Activated T-cell treated with anti-CD3 and anti-CD28 coated beads for 48 hours (primary cell): ENCODE data around the gene ITIH3.
"Not testable (repeated sequence)": the region's sequence is repeated elsewhere in the genome, so short reads cannot be mapped to it uniquely, and the experiment has no call there.

Experiments used
- DNase-seq: peaks from one replicate; pipeline ENCODE4 v3.0.0-alpha.2; 2020; ENCODE audit warnings: low read depth

ITIH3 gene

DNA sequence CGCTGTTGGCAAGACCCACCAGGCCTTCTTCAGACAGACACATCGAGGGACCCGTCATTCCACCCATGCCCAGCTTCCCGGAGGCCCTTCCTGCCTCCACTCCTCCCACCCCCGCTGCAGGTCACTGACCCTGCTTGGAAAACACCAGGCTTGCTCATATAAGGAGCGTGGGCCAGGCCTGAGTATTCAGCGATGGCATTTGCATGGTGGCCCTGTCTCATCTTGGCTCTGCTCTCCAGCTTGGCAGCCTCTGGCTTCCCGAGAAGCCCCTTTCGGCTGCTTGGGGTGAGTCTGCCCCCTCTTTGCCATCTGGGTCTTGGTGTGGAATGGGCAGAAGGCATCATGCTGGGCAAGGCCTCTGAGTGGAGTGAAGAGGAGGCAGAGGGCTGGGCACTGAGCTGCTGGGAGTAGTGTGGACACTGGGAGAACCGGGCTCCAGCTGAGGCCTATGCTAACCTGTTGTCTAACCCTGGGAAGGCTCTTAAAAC lies at the start of gene ITIH3:
TSS of gene ITIH3 (plus strand) at position 185 of the 488 bp plus-strand sequence. CDS start at position 193, 8 bp downstream.
- no peak for DNase-seq

- no peak for DNase-seq
These were observed 42.4 kb upstream of the ITIH3 start for GRCh38 chr3:52752045-52752660.

DNA sequence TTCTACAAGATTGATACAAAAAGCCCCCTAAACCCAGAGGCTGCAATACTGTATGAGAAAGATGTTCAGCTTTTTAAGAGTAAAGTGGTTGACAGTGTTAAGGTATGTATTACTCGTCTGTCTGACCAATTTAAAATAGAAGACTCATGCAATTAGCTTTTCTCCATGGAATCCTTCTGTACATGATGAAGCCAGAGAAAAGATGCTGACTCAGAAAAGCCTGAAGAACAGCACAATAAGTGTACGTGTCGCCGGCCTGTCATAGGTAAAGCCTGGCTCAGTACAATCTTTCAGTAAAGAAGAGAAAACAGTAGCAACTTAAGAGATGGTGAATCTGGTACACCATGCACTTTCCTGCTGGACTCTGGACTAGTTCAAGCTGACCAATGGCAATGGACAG lies 40.2 kb upstream of the ITIH3 start:
- DNase-seq: no peak

DNA sequence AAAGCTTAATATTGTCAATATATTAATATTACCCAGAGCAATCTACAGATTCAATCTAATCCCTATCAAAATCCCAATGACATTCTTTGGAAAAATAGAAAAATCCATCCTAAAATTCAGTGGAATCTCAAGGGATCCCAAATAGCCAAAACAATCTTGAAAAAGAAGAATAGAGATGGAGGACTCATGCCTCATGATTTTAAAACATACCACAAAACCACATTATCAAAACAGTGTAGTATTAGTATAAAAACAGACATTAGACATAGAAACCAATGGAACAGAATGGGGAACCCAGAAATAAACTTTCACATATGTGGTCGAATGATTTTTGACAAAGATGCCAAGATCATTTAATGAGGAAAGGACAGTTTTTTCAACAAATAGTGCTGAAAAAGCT lies 38.5 kb upstream of the ITIH3 start:
- no peak for DNase-seq

DNA sequence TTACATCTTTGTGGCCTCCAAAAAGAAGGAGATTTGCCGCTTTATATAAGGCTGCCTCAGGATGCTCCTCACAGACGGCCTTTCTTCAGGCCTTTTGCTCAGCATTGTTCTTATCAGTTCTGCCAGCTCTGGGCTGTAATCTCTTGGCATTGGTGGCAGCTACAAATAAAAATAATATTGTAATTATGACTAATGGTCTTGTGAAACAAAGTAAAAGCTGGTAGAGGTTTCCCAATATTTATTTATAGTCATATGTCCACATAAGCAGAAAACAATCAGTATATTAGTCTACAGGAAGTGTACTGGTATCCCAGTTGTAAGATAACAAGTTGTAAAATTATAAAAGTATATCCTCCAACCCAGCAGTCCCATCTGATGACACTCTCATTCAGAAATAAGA lies 31.1 kb upstream of the ITIH3 start:
- no peak for DNase-seq

DNA sequence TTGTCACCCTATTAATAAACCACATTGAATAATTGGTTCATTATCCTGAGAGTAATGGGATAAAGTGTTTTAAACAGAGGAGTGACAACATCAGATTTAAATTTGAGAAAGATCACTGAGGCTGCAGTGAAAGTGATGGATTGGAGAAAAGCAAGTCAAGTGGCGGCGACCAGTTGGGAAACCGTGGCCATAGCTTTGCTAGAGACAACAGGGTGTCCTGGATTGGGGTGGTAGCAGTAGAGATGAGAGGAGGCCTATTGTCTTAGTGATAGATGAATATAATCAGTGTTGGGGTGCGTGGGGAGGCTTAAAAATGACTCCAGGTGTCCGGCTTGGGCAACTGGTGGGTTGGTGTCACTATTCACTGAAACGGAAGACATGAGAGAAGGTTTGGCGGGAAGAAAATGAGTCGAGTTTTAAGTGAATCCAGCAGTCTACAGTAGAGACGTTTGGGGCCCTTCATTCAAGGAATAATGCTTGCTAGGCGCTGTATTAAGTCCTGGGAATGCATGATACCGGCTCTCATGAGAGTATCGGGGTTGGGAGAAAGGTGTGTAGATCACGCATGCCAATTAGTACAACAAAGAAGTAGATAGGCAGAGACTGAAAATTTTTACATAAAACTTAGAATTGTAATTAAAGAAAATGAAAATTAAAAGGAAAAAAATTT lies 24.7 kb upstream of the ITIH3 start:
- no peak for DNase-seq

DNA sequence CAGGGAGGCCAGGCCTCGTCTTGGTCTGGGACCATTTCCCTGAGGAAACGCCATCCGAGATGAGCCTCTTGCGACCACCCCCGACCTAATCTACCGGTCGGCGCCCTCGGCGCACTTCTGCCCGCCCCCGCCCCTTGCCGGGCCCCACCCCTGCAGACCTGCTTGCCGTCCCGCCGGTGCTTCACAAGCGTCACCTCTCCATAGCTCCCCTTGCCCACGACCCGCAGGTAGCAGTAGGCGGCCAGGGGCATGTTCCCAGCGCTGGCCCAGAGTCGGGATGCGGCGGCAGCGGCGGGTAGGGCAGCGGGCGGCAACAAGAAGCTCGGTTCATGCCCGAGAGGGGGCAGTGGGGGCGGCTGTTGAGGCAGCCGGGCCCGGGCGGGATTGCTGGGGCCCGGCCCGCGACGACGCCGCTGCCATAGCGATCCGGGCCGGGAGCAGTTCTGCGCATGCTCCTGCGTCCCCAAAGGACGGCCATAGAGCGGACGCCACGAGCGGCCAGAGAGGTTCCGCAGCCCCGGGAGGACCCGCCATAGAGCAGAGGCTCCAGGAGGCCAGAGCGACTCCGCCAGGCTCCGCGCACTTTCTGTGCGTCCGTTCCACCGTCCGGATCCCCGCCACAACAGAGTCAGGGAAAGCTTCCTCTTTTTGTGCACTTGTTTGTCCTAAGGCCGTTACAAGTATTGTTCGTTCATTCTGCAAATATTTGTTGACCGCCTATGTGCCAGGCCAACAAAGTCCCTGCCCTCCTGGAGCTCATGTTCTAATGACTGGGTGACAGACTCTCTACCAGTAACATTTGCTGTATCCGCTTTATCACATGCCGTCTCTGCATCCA lies 23.9 kb upstream of the ITIH3 start, which contains the start of gene NEK4:
TSS of gene NEK4 (minus strand) at position 445 of the 838 bp plus-strand sequence. CDS start at position 251, 194 bp downstream.
- peak; percentile 88 for DNase-seq

- no peak for DNase-seq
These were observed 23.3 kb upstream of the ITIH3 start for GRCh38 chr3:52771334-52771681.

- no peak for DNase-seq
These were observed 22.9 kb upstream of the ITIH3 start for GRCh38 chr3:52771702-52772101.

GRCh38 chr3:52773361-52774065 lies 21.1 kb upstream of the ITIH3 start:
- no peak for DNase-seq

DNA sequence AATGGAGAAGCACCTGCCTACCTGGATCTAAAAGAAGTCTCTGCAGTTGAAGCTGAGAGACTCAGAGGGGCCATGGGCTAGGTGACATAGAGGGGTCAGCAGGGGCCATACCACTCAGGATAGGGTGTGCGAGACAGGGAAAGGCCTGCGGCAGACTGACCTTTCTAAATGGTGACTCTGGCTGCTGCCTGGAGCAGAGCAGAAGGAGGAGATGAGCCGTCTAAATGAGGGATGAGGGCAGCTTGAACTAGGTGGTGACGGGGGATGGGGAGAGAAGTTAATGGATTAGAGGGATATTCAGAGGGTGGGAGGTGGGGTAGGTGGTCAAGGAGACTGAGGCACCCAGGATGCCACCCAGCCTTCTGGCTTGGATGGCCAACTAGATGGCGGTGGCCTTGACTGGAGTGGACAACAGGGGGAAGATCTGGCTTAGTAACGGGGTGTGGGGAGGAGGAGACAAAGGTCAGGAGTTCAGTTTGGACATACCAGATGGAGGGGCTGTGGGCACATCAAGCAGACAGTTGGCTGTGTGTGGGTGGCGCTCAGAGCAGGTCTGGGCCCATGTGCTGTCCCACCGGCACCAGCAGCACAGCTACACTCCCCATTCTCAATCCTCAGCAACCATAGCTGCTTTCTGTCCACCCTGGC lies 20.4 kb upstream of the ITIH3 start:
- no peak for DNase-seq

GRCh38 chr3:52774901-52775864 lies 19.4 kb upstream of the ITIH3 start:
- DNase-seq: no peak

DNA sequence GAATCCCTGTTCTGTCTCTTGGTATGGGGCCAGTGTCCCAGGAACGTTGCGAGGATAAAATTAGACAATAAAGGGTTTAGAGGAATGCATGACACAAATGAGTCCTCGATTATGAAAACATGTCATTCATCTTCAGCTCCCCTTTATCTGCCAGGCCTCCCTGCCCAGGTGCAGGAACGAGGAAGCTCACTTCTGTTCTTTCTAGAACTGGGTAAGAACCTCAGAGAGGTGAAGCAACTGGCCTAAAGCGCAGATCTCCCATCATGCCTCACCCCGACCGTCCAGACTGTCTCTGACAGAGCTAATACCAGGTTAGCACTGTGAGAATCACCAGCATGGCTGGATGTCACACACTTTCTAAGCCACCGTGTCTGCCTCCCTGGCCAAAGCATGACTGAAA lies 18.7 kb upstream of the ITIH3 start:
- DNase-seq: no peak

- DNase-seq: not testable (repeated sequence)
These were observed 18.1 kb upstream of the ITIH3 start for GRCh38 chr3:52776486-52776885.

DNA sequence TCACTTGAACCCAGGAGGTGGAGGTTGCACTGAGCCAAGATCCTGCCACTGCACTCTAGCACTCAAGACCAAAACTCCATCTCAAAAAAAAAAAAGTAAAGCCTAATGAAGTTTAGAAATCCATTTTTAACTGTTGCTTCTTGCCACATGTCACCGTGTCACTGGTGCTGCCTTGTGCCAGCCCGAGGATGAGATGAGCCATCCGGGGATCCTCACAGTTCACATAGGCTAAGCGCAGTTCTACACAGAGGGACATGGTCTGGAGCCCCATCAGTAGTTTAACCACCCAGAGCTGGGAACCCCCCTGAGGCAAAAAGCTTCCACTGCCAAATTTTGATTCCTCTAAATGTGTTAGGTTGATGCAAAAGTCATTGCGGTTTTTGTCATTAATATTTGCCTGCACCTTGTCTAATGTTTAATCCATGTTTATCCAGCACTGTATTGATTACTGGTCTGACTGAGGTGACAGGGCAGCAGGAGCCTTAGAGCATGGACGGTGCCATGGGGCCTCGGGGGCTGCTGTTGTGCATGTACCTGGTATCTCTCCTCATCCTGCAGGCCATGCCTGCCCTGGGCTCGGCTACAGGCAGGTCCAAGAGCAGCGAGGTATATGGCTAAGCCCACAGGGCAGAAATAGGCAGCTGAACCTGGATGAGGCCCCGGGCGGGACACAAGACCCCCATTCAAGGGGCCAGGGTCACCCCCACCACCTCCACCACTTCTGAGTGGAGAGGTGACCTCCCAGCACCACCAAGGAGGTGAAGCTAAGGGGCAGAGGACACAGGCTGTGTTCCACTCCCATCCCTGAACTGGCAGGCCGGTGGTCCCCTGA lies 17.3 kb upstream of the ITIH3 start, which contains the start of gene ITIH1:
TSS of gene ITIH1 (plus strand) at position 473 of the 832 bp plus-strand sequence. CDS start at position 490, 17 bp downstream.
- DNase-seq: no peak

DNA sequence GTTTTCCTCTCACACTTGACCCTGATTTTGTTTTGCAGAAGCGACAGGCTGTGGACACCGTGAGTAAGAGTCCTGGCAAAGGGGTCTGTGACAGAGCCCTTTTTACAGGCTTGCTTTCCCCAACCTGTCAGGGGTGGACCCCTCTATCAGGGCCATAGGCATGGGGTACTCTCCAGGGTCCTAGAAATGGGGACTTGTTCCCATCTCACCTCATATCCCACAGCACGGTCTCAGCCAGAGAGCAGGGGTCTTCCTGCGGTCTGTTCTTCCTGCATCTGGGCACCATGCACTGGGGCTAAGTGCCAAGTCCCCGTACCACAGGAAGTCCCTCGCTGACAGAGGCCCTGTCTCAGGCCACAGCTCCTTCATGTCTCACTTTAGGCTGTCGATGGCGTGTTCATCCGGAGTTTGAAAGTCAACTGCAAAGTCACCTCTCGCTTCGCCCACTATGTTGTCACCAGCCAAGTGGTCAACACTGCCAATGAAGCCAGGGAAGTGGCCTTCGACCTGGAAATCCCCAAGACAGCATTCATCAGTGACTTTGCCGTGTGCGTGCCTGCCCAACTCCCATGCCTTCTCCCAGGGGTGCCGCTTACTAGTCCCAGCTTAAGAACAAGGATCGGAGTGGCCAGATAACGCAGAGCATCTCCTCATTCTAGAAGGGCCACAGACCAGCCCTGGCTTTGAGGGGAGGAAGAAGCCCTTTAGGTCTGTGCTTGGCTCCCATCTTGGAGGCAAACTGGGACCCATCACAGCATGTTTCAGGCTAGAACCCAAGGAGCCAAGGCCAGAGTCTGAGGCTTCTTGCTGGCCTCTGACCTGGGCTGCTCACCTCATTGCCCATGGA lies 16.4 kb upstream of the ITIH3 start:
- DNase-seq: no peak

DNA sequence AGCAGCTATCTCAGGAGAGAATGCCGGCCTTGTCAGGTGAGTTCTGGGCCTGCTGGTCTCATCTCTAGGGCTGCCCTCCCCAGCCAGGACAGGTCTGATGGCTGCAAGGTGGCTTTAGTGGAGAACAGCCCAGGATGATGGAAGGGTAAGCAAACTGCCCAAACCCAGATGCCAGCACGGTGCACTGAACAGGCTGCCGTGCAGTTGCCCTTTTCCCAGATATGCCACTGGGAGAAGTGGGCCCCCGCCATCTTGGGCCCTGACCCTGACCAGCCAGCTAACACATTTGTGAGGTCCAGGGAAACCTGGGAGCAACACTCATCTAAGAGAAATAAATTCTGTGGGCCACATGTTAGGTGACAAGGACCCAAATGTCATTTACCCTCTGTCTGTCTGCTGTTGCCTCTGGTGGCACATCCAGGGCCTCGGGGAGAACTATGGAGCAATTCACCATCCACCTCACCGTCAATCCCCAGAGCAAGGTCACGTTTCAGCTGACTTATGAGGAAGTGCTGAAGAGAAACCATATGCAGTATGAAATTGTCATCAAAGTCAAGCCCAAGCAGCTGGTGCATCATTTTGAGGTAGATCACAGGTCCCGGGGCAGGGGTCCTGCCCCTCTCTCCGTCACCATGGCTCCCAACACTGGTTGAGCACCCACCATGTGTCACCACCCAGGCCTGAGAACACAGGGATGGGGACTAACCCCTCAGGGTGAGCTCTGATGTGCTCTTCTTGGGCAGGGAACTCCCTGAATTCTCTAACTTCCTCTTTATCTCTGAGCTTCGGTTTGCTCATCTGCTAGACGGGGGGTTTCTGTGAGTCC lies 15.4 kb upstream of the ITIH3 start:
- no peak for DNase-seq
